GM23338 (cell line): ENCODE results near the gene MRPS27.

Experiments used
- CREB1 ChIP-seq: fragments of 250-450 bp; sonication (Bioruptor Pico); IDR thresholded peaks from 2 replicates; pipeline ENCODE4 v1.5.0; 2020; ENCODE audit warnings: low read depth, mild to moderate bottlenecking, moderate library complexity
- EZH2 ChIP-seq: fragments of 200-600 bp; sonication (generic); IDR thresholded peaks from one replicate; pipeline ENCODE4 v1.8.0; 2017; ENCODE audit warnings: antibody characterized with exemption, mild to moderate bottlenecking, low read depth; ENCODE audit not compliant: unreplicated experiment
- EZH2phosphoT487 ChIP-seq: fragments of 200-600 bp; sonication (generic); IDR thresholded peaks from one replicate; pipeline ENCODE4 v1.8.1; 2018; ENCODE audit warnings: antibody characterized with exemption; ENCODE audit not compliant: unreplicated experiment
- JUNB ChIP-seq: IDR thresholded peaks from one replicate; pipeline ENCODE4 v1.6.1; 2016; ENCODE audit warnings: antibody characterized with exemption; ENCODE audit not compliant: unreplicated experiment
- POLR2AphosphoS5 ChIP-seq: IDR thresholded peaks from 2 replicates; pipeline ENCODE4 v1.6.1; 2016; ENCODE audit warnings: antibody characterized with exemption, low read depth
- ZNF114 ChIP-seq: fragments of 250-450 bp; sonication (Bioruptor Pico); IDR thresholded peaks from 2 replicates; pipeline ENCODE4 v1.5.0; 2020; ENCODE audit warnings: mild to moderate bottlenecking, moderate library complexity
- ZNF331 ChIP-seq: fragments of 250-450 bp; sonication (Bioruptor Pico); IDR thresholded peaks from 2 replicates; pipeline ENCODE4 v1.5.0; 2020; ENCODE audit warnings: low read depth, mild to moderate bottlenecking, moderate library complexity
- TF ChIP-seq, protein P1 (sequence below), 2 experiments: fragments of 200-600 bp in 1 of 2; sonication (generic) in 1 of 2; conservative IDR thresholded peaks; 2 replicates each; pipeline versions ENCODE4 v1.5.1 to v1.6.1; 2016 to 2017; ENCODE audit warnings: antibody characterized with exemption in 2 of 2, low read depth in 2 of 2, mild to moderate bottlenecking in 2 of 2, moderate library complexity in 1 of 2

DNA sequence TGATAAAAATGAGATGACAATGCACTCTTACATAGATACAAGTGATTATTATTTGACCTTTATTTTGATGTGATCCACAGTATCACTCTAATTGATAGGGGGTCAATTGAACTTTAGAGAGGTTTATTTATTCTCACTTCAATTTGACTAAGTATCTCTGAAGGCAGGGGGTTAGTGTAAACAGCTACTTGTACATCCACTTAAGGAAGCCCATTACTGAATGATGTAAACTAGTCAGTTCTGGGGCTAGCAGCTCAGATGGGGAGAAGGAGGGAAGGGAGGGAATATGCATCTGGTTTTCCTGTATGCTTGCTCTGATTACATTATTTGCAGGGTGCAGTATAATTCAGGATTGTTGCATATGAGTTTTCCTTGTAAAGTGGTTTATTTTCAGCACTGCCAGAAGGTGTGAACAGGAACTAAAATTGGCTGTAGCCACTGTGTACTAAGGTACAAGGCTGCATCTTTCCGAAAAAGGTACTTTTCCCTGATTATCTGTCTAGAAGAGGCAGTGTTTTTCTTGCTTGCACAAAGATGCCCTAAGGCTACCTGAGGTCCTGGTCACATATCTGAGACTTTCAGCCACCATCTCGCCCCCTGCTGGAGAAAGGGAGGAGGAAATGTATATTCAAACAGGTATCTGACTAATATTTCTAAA is 51.2 kb downstream of the MRPS27 start:
- TF ChIP-seq, protein P1, sequence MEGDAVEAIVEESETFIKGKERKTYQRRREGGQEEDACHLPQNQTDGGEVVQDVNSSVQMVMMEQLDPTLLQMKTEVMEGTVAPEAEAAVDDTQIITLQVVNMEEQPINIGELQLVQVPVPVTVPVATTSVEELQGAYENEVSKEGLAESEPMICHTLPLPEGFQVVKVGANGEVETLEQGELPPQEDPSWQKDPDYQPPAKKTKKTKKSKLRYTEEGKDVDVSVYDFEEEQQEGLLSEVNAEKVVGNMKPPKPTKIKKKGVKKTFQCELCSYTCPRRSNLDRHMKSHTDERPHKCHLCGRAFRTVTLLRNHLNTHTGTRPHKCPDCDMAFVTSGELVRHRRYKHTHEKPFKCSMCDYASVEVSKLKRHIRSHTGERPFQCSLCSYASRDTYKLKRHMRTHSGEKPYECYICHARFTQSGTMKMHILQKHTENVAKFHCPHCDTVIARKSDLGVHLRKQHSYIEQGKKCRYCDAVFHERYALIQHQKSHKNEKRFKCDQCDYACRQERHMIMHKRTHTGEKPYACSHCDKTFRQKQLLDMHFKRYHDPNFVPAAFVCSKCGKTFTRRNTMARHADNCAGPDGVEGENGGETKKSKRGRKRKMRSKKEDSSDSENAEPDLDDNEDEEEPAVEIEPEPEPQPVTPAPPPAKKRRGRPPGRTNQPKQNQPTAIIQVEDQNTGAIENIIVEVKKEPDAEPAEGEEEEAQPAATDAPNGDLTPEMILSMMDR (conservative IDR thresholded peaks at IDR 0.05; ENCODE audit: low read depth in 2 of 2): peak; percentile 74 to 94
- no peak for TF ChIP-seq POLR2AphosphoS5
- TF ChIP-seq CREB1: no peak
- no peak for TF ChIP-seq ZNF114 (CRISPR knock-in tag)
- TF ChIP-seq EZH2: no peak
- no peak for TF ChIP-seq JUNB
- TF ChIP-seq EZH2phosphoT487: no peak
- no peak for TF ChIP-seq ZNF331 (CRISPR knock-in tag)
